Keratinocyte (primary cell): ENCODE measurements around the gene NR6A1. TPM values are rescaled to one million over a fixed set of nuclear protein-coding genes. Genes with fewer than 3 reads are reported as not detected.

Experiments used
- DNase-seq: peaks from one replicate; pipeline ENCODE4 v3.0.0-alpha.2; 2011; ENCODE audit warnings: low read depth, missing footprints, low spot score
- FAIRE-seq: peaks from 2 replicates; lab custom pipeline; 2011; peaks lifted over from hg19 to GRCh38; lab: Jason Lieb, UNC
- H2AFZ ChIP-seq: 2 replicates; pipeline ENCODE4 v1.6.0; 2012; ENCODE audit warnings: low read length, control low read depth, inconsistent platforms; ENCODE audit not compliant: control insufficient read depth
- H3K27ac ChIP-seq: 2 replicates; pipeline ENCODE4 v1.5.1; 2011; ENCODE audit warnings: low read length; ENCODE audit not compliant: control insufficient read depth, insufficient read depth
- H3K27me3 ChIP-seq: 3 replicates; pipeline ENCODE4 v1.6.0; 2011; ENCODE audit warnings: low read length; ENCODE audit not compliant: control insufficient read depth, insufficient read depth; ENCODE audit errors: extremely low read depth
- H3K36me3 ChIP-seq, 2 experiments: 2 replicates in 1 of 2; 3 replicates in 1 of 2; pipeline ENCODE4 v1.5.1; 2011; ENCODE audit warnings: low read length in 2 of 2, mild to moderate bottlenecking in 1 of 2; ENCODE audit not compliant: control insufficient read depth in 2 of 2, insufficient read depth in 2 of 2; ENCODE audit errors: extremely low read depth in 1 of 2
- H3K4me1 ChIP-seq: 3 replicates; pipeline ENCODE4 v1.5.1; 2011; ENCODE audit warnings: low read length; ENCODE audit not compliant: control insufficient read depth, insufficient read depth; ENCODE audit errors: extremely low read depth
- H3K4me2 ChIP-seq: 3 replicates; pipeline ENCODE4 v1.6.0; 2011; ENCODE audit warnings: low read depth, low read length; ENCODE audit not compliant: control insufficient read depth, insufficient read depth; ENCODE audit errors: extremely low read depth
- H3K4me3 ChIP-seq, 3 experiments: fragments of 200-600 bp in 1 of 3; sonication (generic) in 1 of 3; 2 replicates in 2 of 3; 3 replicates in 1 of 3; pipeline ENCODE4 v1.5.1; 2011 to 2016; ENCODE audit warnings: low read length in 3 of 3, mild to moderate bottlenecking in 3 of 3, control low read depth in 2 of 3, inconsistent platforms in 1 of 3, low read depth in 1 of 3, mixed read lengths in 1 of 3, mixed run types in 1 of 3, moderate library complexity in 1 of 3; ENCODE audit not compliant: control insufficient read depth in 2 of 3, insufficient read depth in 2 of 3; ENCODE audit errors: extremely low read depth in 1 of 3
- H3K79me2 ChIP-seq: 2 replicates; pipeline ENCODE4 v1.6.0; 2012; ENCODE audit warnings: low read length; ENCODE audit not compliant: control insufficient read depth, insufficient read depth
- H3K9ac ChIP-seq: 3 replicates; pipeline ENCODE4 v1.6.0; 2011; ENCODE audit warnings: low read length; ENCODE audit not compliant: control insufficient read depth, insufficient read depth; ENCODE audit errors: extremely low read depth
- H3K9me1 ChIP-seq: 3 replicates; pipeline ENCODE4 v1.6.0; 2011; ENCODE audit warnings: low read length; ENCODE audit not compliant: control insufficient read depth, insufficient read depth; ENCODE audit errors: extremely low read depth
- H3K9me3 ChIP-seq: 2 replicates; pipeline ENCODE4 v1.5.1; 2012; ENCODE audit warnings: low read depth, low read length; ENCODE audit not compliant: control insufficient read depth
- H4K20me1 ChIP-seq: 3 replicates; pipeline ENCODE4 v1.6.0; 2011; ENCODE audit warnings: low read length; ENCODE audit not compliant: control insufficient read depth, insufficient read depth; ENCODE audit errors: extremely low read depth
- CTCF ChIP-seq, 3 experiments: IDR thresholded peaks in 1 of 3; conservative IDR thresholded peaks in 1 of 3; optimal IDR thresholded peaks in 1 of 3; 2 replicates in 2 of 3; 3 replicates in 1 of 3; pipeline versions ENCODE3 to v1.5.1; 2011; ENCODE audit warnings: low read length in 3 of 3, mild to moderate bottlenecking in 3 of 3, moderate library complexity in 2 of 3, control low read depth in 1 of 3, inconsistent platforms in 1 of 3; ENCODE audit not compliant: insufficient read depth in 2 of 3; ENCODE audit errors: extremely low read depth in 1 of 3
- EZH2 ChIP-seq: IDR thresholded peaks from one replicate; pipeline ENCODE4 v1.6.1; 2012; ENCODE audit warnings: inconsistent platforms, mild to moderate bottlenecking, low read length, moderate library complexity
- dilution Hi-C: fragments of 300-500 bp; cut with MboI; formaldehyde crosslinking; loops from one replicate; pipeline ENCODE4 v1.7.0; 2020; ENCODE audit warnings: low sequenced_read_pairs; ENCODE audit not compliant: extremely low pct_ligation_motif_present
- polyA plus RNA-seq, 5 experiments: library from polyadenylated mRNA; depleted of rRNA in 3 of 5; stranded (reverse) in 3 of 5; stranded (forward) in 1 of 5; unstranded in 1 of 5; fragments of >200 nt; gene quantifications; 1 replicate in 1 of 5; 2 replicates in 3 of 5; 3 replicates in 1 of 5; pipeline versions ENCODE4 v1.2.1 to v1.2.3, GENCODE V29; 2011 to 2012; ENCODE audit warnings: missing spikeins in 2 of 5, low read depth in 1 of 5, low replicate concordance in 1 of 5

The NR6A1 gene
- polyA plus RNA-seq, 1 donor (not counting 4 experiments of a cell fraction or from before 2014, with no cell fraction given), result 1.8 TPM

GRCh38 chr9:124635285-124635684 lies 135.8 kb downstream of the NR6A1 start:
- FAIRE-seq, result no peak
- dilution Hi-C loops, result no loop called here
- H3K27me3 ChIP-seq, result no peaks in the 10 kb centered on the region

GRCh38 chr9:124632077-124632621 lies 139.0 kb downstream of the NR6A1 start:
- DNase-seq, result no peak
- no peak overlapping the region for H3K27ac ChIP-seq
- no peak overlapping the region for H3K4me3 ChIP-seq
- H3K36me3 ChIP-seq, result no peaks in the 10 kb centered on the region
- dilution Hi-C loops, result no loop called here
- no peak for FAIRE-seq
- H3K9me3 ChIP-seq, result no peaks in the 10 kb centered on the region
- no peaks in the 10 kb centered on the region for H4K20me1 ChIP-seq
- no peaks in the 10 kb centered on the region for H3K4me1 ChIP-seq
- H3K27me3 ChIP-seq, result no peaks in the 10 kb centered on the region
- no peaks in the 10 kb centered on the region for H3K79me2 ChIP-seq
- H3K9ac ChIP-seq, result no peak overlapping the region
- H2AFZ ChIP-seq, result peak overlapping the region; percentile 62
- peak overlapping the region; percentile 13 for H3K4me2 ChIP-seq
- TF ChIP-seq CTCF (optimal IDR thresholded peaks at IDR 0.05 in 1 of 3, IDR thresholded peaks at IDR 0.05 in 1 of 3, conservative IDR thresholded peaks at IDR 0.05 in 1 of 3; ENCODE audit: extremely low read depth in 1 of 3, insufficient read depth in 2 of 3, low read length in 3 of 3), result no peak
- TF ChIP-seq EZH2, result no peak
- no peaks in the 10 kb centered on the region for H3K9me1 ChIP-seq

More at GRCh38 chr9:124635285-124635684, 135.8 kb downstream of the NR6A1 start:
- no peak for TF ChIP-seq CTCF (optimal IDR thresholded peaks at IDR 0.05 in 1 of 3, IDR thresholded peaks at IDR 0.05 in 1 of 3, conservative IDR thresholded peaks at IDR 0.05 in 1 of 3; ENCODE audit: extremely low read depth in 1 of 3, insufficient read depth in 2 of 3, low read length in 3 of 3)
- TF ChIP-seq EZH2, result no peak
- H4K20me1 ChIP-seq, result no peaks in the 10 kb centered on the region
- H3K36me3 ChIP-seq, result no peaks in the 10 kb centered on the region
- H3K9me3 ChIP-seq, result no peaks in the 10 kb centered on the region
- H3K27ac ChIP-seq, result no peak overlapping the region
- no peak overlapping the region for H3K4me3 ChIP-seq
- no peaks in the 10 kb centered on the region for H3K79me2 ChIP-seq
- H3K9me1 ChIP-seq, result no peaks in the 10 kb centered on the region
- no peak for DNase-seq
- H2AFZ ChIP-seq, result no peak overlapping the region
- no peaks in the 10 kb centered on the region for H3K4me1 ChIP-seq
- H3K9ac ChIP-seq, result no peak overlapping the region
- no peak overlapping the region for H3K4me2 ChIP-seq
